Inflammatory macrophage (primary cell): Measurements from ENCODE around the gene CNGA3.

ENCODE experiments used
- DNase-seq, 2 donors: peaks; one replicate each; pipeline ENCODE4 v3.0.0-alpha.2; 2020 to 2022

CNGA3 gene

GRCh38 chr2:98329549-98329948 is 16.7 kb upstream of the CNGA3 start:
- no peak for DNase-seq

- DNase-seq, result no peak
Observed at GRCh38 chr2:98332989-98333388, 13.3 kb upstream of the CNGA3 start.

GRCh38 chr2:98333922-98334321 is 12.3 kb upstream of the CNGA3 start:
- no peak for DNase-seq

- no peak for DNase-seq
Observed at GRCh38 chr2:98334439-98335078, 11.7 kb upstream of the CNGA3 start.

GRCh38 chr2:98335271-98335670 is 11.0 kb upstream of the CNGA3 start:
- DNase-seq, result no peak

- peak; percentile 31 to 75 for DNase-seq
Observed at GRCh38 chr2:98341241-98341640, 5.0 kb upstream of the CNGA3 start.

GRCh38 chr2:98343285-98343684 is 3.0 kb upstream of the CNGA3 start:
- DNase-seq, result no peak

DNA sequence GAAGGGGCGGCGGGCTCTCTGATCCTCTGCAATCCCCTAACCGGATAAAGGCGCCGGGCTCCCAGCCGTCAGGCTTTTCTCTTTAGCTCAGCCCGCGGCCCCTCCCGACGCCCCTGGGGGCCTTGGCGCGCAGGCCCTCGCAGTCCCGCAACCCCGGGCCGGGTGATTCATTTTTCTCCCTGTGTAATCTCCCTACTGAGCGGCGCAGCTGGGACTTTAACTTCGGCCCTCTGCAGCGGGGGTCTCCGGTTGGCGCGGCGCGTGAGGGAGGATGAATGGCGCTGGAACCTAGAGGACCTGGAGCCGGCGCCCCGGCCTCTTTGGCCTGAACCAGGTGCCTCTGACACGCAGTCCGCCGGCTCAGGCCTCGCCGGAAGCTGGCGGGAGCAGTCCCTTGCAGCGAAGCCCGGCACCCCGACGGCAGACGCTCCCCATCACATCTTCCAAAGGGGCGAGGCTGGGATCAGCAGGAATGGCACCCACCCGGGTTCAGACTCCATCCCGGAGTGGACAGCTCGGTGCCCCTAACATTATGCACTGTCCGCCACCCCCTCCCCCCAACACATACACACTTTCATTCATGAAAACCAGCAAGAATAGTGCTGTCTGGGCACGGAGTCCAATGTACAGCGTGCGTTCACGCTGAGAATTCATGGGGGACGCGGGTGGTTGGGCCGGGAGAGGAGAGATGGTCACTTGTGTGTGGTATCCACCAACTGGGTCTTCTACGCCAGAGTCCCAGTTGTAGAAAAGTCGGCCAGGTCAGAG is 1.2 kb downstream of the CNGA3 start:
- no peak for DNase-seq

DNA sequence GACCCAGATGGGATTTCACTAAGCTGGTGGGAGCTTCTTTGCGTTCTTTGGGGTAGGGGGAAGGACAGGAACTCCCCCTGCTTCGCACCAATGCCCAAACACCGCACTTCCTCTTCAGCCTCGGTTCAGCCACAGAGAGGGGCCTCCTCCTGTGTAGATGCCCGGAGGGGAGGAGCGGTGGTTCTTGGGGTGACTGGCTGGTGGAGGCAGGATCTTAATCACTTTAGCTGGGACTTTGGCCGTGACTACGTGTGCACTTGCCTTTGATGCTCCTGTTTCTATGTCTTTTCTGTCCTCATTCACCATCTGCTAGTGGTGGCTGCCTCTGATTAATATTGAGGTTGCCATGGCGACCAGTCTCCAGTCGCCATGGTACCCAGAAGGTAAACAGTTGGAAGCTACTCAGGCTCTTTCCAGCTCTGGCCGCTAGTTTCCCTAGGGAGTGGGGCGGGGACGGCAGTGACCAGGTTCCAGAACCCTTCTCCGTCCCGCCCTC is 1.9 kb downstream of the CNGA3 start:
- DNase-seq, result no peak

- no peak for DNase-seq
Observed at GRCh38 chr2:98350411-98350810, 4.2 kb downstream of the CNGA3 start.

DNA sequence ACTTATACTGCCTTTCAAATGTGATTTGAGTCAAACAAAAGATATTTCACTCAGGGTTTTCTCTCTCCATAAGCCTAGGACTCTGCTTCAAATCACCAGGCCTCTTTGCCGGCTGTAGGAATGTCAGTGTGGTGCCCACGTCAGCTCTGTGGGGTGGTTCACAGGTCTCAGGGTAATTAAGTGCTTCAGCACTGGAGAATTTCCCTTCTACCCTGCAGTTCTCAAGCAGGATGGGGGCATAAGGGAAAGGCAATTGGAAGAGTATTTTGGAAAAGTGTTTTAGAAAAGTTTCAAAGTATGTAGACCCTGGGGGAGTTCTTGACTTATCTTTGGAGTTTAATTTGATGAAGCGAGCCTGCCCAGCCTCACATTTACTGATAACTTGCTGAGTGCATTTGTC is 9.6 kb downstream of the CNGA3 start:
- no peak for DNase-seq

GRCh38 chr2:98356729-98357128 is 10.5 kb downstream of the CNGA3 start:
- no peak for DNase-seq

- DNase-seq, result no peak
Observed at GRCh38 chr2:98357849-98358248, 11.6 kb downstream of the CNGA3 start.

DNA sequence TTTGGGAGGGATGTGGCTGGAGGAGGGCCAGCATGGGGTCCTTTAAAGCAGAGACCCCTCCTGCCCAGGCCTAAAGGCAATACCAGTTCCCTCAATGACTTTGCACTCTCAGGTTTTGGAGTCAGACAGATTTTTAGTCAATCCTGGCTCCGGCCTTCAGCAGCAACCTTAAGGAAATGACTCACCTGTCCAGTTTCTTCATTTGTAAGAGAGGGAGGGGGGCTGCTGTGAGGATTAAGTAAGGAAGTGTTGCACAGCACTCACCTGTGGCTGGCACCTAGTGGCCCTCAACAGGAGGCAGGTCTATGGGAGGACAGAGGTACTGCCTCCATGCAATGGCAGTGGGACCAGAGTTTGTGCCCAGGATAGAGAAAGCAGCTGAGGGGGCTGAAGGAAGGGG is 13.7 kb downstream of the CNGA3 start:
- no peak for DNase-seq

DNA sequence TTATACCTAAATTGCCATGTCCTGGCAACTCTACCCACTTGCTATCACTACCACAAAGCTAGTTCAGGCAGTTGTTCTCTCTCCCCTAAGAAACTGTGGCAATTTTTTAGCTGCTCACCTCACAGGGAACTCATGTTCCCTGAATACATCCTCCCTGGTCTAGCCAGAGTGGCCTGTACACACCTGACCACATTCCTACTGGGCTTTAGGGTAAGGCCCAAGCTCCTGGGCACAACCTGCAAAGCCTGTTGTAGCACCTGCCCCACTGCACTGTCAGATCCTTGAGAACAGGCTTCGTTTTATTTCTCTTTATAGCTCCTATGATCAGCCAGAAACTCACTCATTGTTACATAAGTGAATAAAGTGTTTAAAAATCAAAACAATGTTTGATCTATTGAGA is 21.5 kb downstream of the CNGA3 start:
- DNase-seq, result no peak

- no peak for DNase-seq
Observed at GRCh38 chr2:98369710-98370239, 23.5 kb downstream of the CNGA3 start.

DNA sequence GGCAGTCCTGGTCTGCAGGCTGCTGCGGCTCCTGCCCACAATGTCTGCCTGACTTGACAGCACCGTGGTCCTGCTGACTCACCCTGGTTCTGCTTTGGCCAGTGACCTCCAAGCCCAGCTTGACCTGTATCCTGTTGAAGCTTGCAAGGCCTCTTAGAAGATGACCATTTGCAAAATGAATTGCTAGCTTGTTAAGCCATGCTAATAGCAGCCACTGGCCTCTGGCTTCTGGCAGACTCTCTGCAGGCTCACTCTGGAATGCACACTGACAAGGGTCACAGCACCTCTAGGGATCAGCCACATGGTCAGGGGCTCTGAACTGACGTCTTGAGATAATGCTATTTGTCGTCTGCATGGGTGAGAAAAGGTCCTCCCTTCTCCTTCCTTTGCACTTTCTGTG is 25.9 kb downstream of the CNGA3 start:
- no peak for DNase-seq

DNA sequence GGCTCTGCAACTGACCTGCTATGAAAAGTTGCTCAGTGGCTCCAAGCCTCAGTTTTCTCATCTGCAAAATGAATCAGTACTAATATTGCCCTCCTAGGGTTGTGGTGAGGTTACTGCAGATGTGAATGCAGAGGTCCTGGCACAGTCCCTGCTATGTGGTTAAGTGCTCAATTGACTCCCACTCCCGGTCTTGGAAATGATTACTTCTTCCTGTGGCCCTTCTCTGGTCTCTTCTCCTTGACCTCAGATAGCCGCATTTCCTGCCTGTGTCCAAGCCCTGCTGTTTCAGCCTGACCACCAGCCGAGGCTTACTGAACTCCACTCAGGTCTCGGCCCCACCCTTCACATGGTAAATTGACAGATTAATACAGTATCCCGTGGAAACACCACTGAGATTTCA is 26.3 kb downstream of the CNGA3 start:
- DNase-seq, result no peak

DNA sequence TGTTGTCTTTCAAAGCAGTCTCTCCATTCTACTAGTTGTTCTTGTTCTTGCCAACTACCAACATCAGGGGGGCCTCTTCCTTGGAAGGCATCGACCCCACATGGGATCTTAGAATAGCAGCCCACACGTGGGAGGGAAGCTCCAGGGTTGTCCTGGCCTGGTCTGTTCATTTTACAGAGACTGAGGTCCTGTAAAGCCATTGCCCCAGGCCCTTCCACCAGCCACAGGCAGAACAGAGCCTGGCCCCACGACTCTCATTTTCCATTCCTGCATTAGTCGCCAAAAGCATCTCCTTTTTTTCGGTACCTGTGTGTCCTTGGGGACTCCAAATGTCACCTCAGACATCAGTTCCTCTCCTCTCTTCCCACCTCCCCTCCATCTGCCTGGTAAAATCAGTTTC is 28.0 kb downstream of the CNGA3 start:
- no peak for DNase-seq

DNA sequence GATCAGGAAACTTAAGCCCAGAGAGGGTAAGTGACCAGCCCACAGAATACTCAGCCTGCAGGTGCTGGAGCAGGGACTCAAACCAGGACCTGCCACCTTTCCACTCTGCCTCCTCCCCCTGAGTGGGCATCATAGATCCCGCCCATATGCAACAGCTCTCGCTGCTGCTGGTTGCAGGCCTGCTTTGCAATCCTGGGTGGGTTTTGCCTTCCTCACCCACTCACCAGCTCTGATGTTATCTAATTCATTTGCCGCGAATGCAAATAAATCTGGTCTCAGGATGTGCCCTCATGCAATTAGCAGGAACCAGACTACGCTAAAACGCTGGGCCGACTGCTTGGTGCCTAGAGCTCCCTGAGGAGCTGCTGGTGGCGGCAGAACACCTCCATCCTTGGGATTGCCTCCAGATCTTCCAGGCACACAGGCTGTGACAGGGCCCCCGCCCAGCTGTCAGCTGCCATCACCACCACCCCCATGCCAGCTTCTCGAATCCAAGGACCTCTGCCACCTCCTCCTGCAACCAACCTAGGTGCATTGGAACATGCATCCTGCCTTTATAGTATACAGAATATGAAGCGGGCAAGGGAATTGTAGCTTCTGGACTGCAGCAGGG is 28.8 kb downstream of the CNGA3 start:
- DNase-seq, result no peak

- DNase-seq, result no peak
Observed at GRCh38 chr2:98376301-98376910, 30.1 kb downstream of the CNGA3 start.

GRCh38 chr2:98376996-98377395 is 30.7 kb downstream of the CNGA3 start:
- DNase-seq, result no peak

- DNase-seq, result no peak
Observed at GRCh38 chr2:98377544-98377943, 31.3 kb downstream of the CNGA3 start.
